SK-N-SH (cell line): ENCODE measurements around the gene ZNF569.

Experiments used
- CTCF ChIP-seq: fragments of 200-600 bp; sonication (generic); IDR thresholded peaks from 2 replicates; pipeline ENCODE4 v1.6.1; 2017; ENCODE audit warnings: antibody characterized with exemption, mild to moderate bottlenecking, moderate library complexity
- EP300 ChIP-seq, 2 experiments: IDR thresholded peaks; 2 replicates each; pipeline versions ENCODE4 v1.4.0 to v1.6.1; 2012; ENCODE audit warnings: borderline replicate concordance in 1 of 2, low read depth in 1 of 2, low read length in 1 of 2
- EZH2phosphoT487 ChIP-seq: fragments of 200-600 bp; sonication (generic); IDR thresholded peaks from 2 replicates; pipeline ENCODE4 v1.6.1; 2017; ENCODE audit warnings: low read depth, mixed run types, mild to moderate bottlenecking, antibody characterized with exemption, moderate library complexity, borderline replicate concordance
- MAX ChIP-seq: IDR thresholded peaks from 2 replicates; pipeline ENCODE4 v1.4.0; 2012; ENCODE audit warnings: low read depth
- MXI1 ChIP-seq: IDR thresholded peaks from 2 replicates; pipeline ENCODE4 v1.6.1; 2012; ENCODE audit warnings: mild to moderate bottlenecking, low read depth, low read length, improper control_type of control experiment
- NFIC ChIP-seq: IDR thresholded peaks from 2 replicates; pipeline ENCODE4 v1.4.0; 2012; ENCODE audit warnings: borderline replicate concordance
- POLR2AphosphoS5 ChIP-seq: IDR thresholded peaks from 2 replicates; pipeline ENCODE4 v1.6.1; 2012; ENCODE audit warnings: low read depth, low read length
- RAD21 ChIP-seq: IDR thresholded peaks from 2 replicates; pipeline ENCODE4 v1.6.1; 2012; ENCODE audit warnings: mild to moderate bottlenecking, low read length
- REST ChIP-seq: IDR thresholded peaks from 2 replicates; pipeline ENCODE4 v1.6.1; 2012; ENCODE audit warnings: mild to moderate bottlenecking, low read depth, low read length, moderate library complexity
- RFX5 ChIP-seq: IDR thresholded peaks from 2 replicates; pipeline ENCODE4 v1.6.1; 2012; ENCODE audit warnings: mild to moderate bottlenecking, improper control_type of control experiment, low read length
- RXRA ChIP-seq: IDR thresholded peaks from 2 replicates; pipeline ENCODE4 v1.4.0; 2012; ENCODE audit warnings: low read depth, mild to moderate bottlenecking, borderline replicate concordance
- USF1 ChIP-seq: IDR thresholded peaks from 2 replicates; pipeline ENCODE4 v1.4.0; 2012; ENCODE audit warnings: low read depth, borderline replicate concordance
- USF2 ChIP-seq: fragments of 150-350 bp; IDR thresholded peaks from 2 replicates; pipeline ENCODE4 v1.6.1; 2017; ENCODE audit warnings: antibody characterized with exemption, low read length, low read depth, borderline replicate concordance
- ZBTB33 ChIP-seq: IDR thresholded peaks from 2 replicates; pipeline ENCODE4 v1.4.0; 2012; ENCODE audit warnings: low read depth, borderline replicate concordance

GRCh38 chr19:37361994-37362393, 105.2 kb downstream of the ZNF569 start:
- no peak for TF ChIP-seq RAD21
- no peak for TF ChIP-seq CTCF
- TF ChIP-seq RFX5 = no peak
- no peak for TF ChIP-seq EP300 (IDR thresholded peaks at IDR 0.05; ENCODE audit: borderline replicate concordance in 1 of 2, low read depth in 1 of 2, low read length in 1 of 2)
- no peak for TF ChIP-seq MAX
- no peak for TF ChIP-seq POLR2AphosphoS5
- TF ChIP-seq NFIC = no peak
- no peak for TF ChIP-seq MXI1
- no peak for TF ChIP-seq ZBTB33
- TF ChIP-seq EZH2phosphoT487 = no peak
- TF ChIP-seq USF2 = no peak
- TF ChIP-seq REST = no peak
- TF ChIP-seq RXRA = no peak
- TF ChIP-seq USF1 = no peak
